Measurements from ENCODE around the gene LRP1B. TPM values are rescaled to one million over a fixed set of nuclear protein-coding genes. Genes with fewer than 3 reads are reported as not detected.

The LRP1B gene
- total and polyA plus RNA-seq, 7 experiments from 2014 or later, result 0.10 TPM; not detected in 6

DNA sequence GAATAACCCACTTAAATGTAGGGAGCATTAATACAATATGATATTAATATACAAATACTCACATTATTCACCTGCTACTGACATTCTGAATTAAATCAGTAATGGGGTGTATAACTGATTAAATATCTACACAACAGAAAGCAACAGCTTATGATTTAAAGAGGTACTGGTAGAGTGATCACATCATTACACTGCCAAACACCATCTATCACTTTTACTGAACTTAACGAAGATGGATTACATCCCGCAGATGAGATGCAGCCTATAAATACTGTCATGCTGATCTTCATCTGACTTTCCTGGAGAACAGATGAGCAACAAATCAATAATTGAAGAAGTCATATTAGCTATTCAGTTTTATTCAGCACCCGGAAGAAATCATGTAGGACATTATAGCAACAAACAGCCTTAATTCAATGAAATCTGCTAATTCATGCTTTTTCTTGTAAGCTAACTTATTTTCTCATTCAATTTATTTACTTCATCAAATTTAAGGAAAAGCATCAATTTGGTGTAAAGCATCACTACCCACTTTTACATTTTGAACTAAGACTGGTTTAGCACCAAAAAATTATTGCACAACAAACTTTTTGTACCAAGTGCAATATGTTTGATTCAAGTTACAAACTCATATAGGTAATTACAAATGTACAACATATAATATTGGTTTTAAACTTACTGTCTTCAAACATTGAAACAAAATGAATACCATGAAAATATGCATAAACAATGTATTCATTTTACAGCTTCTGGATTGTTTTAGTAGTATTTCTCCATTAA, 1509.0 kb downstream of the LRP1B start:
- Mint-ChIP-seq H3K27me3 (no peaks in the 10 kb centered on the region), H3K4me3 (no peak overlapping the region), H3K36me3 (peaks cover 0 to 4% (median 0%) of the 10 kb centered on the region in 5 donors), H3K4me1 (no peaks in the 10 kb centered on the region), H3K27ac (no peak overlapping the region), H3K9me3 (peaks cover 0 to 9% (median 4%) of the 10 kb centered on the region in 11 donors)
- Histone ChIP-seq H3K9me3 (ENCODE audit: control insufficient read depth in 2 of 3, low read length in 3 of 3) (no peaks in the 10 kb centered on the region), H3K4me1 (ENCODE audit: control insufficient read depth in 2 of 2, insufficient read depth in 2 of 2, low read length in 2 of 2) (no peaks in the 10 kb centered on the region), H3K27ac (ENCODE audit: low read depth, low read length) (no peak overlapping the region), H3K27me3 (ENCODE audit: control insufficient read depth in 2 of 2, insufficient read depth in 2 of 2, low read length in 2 of 2) (no peaks in the 10 kb centered on the region), H3K36me3 (ENCODE audit: control insufficient read depth in 2 of 3, insufficient read depth in 3 of 3, low read length in 3 of 3) (no peaks in the 10 kb centered on the region), H3K4me3 (ENCODE audit: low read length) (no peak overlapping the region)
- ATAC-seq (no peak), DNase-seq (no peak)
- POLR2A ChIA-PET, result no interaction called here
- CTCF ChIA-PET, result no interaction called here
- intact Hi-C loops (cut with micrococcal nuclease), result no loop called here

GRCh38 chr2:140604788-140605187, 1526.0 kb downstream of the LRP1B start:
- Mint-ChIP-seq H3K9me3 (peaks cover 0 to 10% (median 3%) of the 10 kb centered on the region in 11 donors), H3K4me3 (no peak overlapping the region), H3K27me3 (no peaks in the 10 kb centered on the region), H3K36me3 (no peaks in the 10 kb centered on the region), H3K4me1 (no peaks in the 10 kb centered on the region), H3K27ac (no peak overlapping the region)
- CTCF ChIA-PET, result no interaction called here
- intact Hi-C loops (cut with micrococcal nuclease), result no loop called here
- ATAC-seq (no peak), DNase-seq (no peak)
- no peaks in the 10 kb centered on the region for H3K27me3 ChIP-seq (ENCODE audit: control insufficient read depth in 2 of 2, insufficient read depth in 2 of 2, low read length in 2 of 2)
- no peak overlapping the region for H3K27ac ChIP-seq (ENCODE audit: low read depth, low read length)
- no peak overlapping the region for H3K4me3 ChIP-seq (ENCODE audit: low read length)
- no peaks in the 10 kb centered on the region for H3K4me1 ChIP-seq (ENCODE audit: control insufficient read depth in 2 of 2, insufficient read depth in 2 of 2, low read length in 2 of 2)
- H3K9me3 ChIP-seq (ENCODE audit: control insufficient read depth in 2 of 3, low read length in 3 of 3), result no peaks in the 10 kb centered on the region
- no peaks in the 10 kb centered on the region for H3K36me3 ChIP-seq (ENCODE audit: control insufficient read depth in 2 of 3, insufficient read depth in 3 of 3, low read length in 3 of 3)
- POLR2A ChIA-PET, result no interaction called here

DNA sequence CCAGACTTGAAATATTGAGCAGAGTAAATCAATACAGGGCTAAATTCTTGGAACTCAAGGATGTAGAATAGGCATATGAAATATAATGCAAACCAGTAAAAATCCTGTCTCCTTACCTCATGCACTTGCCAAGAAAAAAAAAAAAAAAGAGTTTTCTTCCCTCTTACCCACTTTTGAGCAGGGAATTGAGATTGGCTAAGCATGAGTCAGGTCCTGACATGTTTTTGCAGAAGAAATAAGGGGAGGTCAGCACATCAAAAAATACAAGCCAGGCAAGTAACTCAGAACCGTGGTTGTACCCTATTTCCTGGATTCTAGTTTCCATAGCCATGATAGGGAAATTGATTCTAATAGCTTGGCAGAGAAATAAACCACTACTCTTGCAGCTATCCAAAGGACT, 1526.7 kb downstream of the LRP1B start:
- Mint-ChIP-seq H3K4me3 (no peak overlapping the region), H3K36me3 (no peaks in the 10 kb centered on the region), H3K4me1 (no peaks in the 10 kb centered on the region), H3K27me3 (no peaks in the 10 kb centered on the region), H3K27ac (no peak overlapping the region), H3K9me3 (peaks cover 0 to 8% (median 3%) of the 10 kb centered on the region in 11 donors)
- H3K27me3 ChIP-seq (ENCODE audit: control insufficient read depth in 2 of 2, insufficient read depth in 2 of 2, low read length in 2 of 2), result no peaks in the 10 kb centered on the region
- ChIA-PET CTCF (no interaction called here), POLR2A (no interaction called here)
- H3K36me3 ChIP-seq (ENCODE audit: control insufficient read depth in 2 of 3, insufficient read depth in 3 of 3, low read length in 3 of 3), result no peaks in the 10 kb centered on the region
- no peak overlapping the region for H3K27ac ChIP-seq (ENCODE audit: low read depth, low read length)
- intact Hi-C loops (cut with micrococcal nuclease), result no loop called here
- H3K4me1 ChIP-seq (ENCODE audit: control insufficient read depth in 2 of 2, insufficient read depth in 2 of 2, low read length in 2 of 2), result no peaks in the 10 kb centered on the region
- H3K4me3 ChIP-seq (ENCODE audit: low read length), result no peak overlapping the region
- no peak for ATAC-seq
- no peaks in the 10 kb centered on the region for H3K9me3 ChIP-seq (ENCODE audit: control insufficient read depth in 2 of 3, low read length in 3 of 3)
- DNase-seq, result no peak

DNA sequence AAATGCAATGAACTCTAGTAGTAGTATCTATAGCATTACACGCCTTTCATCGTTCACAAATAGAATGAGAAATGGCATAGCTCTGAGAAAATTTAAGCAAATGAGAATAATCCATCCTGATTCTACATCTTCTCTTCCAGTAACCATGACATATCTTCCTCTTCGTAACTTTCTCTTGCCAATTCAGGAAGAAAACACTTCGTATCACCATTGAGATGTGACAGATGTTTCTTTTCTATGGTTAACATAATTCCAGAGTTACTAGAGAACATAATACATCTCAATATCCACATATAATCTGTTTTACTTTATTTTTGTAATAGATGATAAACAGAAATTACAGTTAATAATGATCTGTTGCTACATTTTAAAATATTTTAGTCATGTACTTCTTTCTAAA, 1527.4 kb downstream of the LRP1B start:
- H3K27ac Mint-ChIP-seq, result no peak overlapping the region
- H3K4me1 Mint-ChIP-seq, result no peaks in the 10 kb centered on the region
- H3K4me3 Mint-ChIP-seq, result no peak overlapping the region
- H3K36me3 Mint-ChIP-seq, result no peaks in the 10 kb centered on the region
- Histone ChIP-seq H3K27me3 (ENCODE audit: control insufficient read depth in 2 of 2, insufficient read depth in 2 of 2, low read length in 2 of 2) (no peaks in the 10 kb centered on the region), H3K36me3 (ENCODE audit: control insufficient read depth in 2 of 3, insufficient read depth in 3 of 3, low read length in 3 of 3) (no peaks in the 10 kb centered on the region), H3K4me3 (ENCODE audit: low read length) (no peak overlapping the region), H3K27ac (ENCODE audit: low read depth, low read length) (no peak overlapping the region), H3K9me3 (ENCODE audit: control insufficient read depth in 2 of 3, low read length in 3 of 3) (no peaks in the 10 kb centered on the region), H3K4me1 (ENCODE audit: control insufficient read depth in 2 of 2, insufficient read depth in 2 of 2, low read length in 2 of 2) (no peaks in the 10 kb centered on the region)
- peaks cover 0 to 8% (median 3%) of the 10 kb centered on the region in 11 donors for H3K9me3 Mint-ChIP-seq
- DNase-seq (no peak), ATAC-seq (no peak)
- intact Hi-C loops (cut with micrococcal nuclease), result no loop called here
- H3K27me3 Mint-ChIP-seq, result no peaks in the 10 kb centered on the region
- CTCF ChIA-PET, result no interaction called here
- POLR2A ChIA-PET, result no interaction called here

- Mint-ChIP-seq H3K36me3 (no peaks in the 10 kb centered on the region), H3K9me3 (peaks cover 0 to 8% (median 3%) of the 10 kb centered on the region in 11 donors), H3K27ac (no peak overlapping the region), H3K27me3 (no peaks in the 10 kb centered on the region), H3K4me3 (no peak overlapping the region), H3K4me1 (no peaks in the 10 kb centered on the region)
- H3K4me1 ChIP-seq (ENCODE audit: control insufficient read depth in 2 of 2, insufficient read depth in 2 of 2, low read length in 2 of 2), result no peaks in the 10 kb centered on the region
- CTCF ChIA-PET, result no interaction called here
- no peaks in the 10 kb centered on the region for H3K27me3 ChIP-seq (ENCODE audit: control insufficient read depth in 2 of 2, insufficient read depth in 2 of 2, low read length in 2 of 2)
- no peaks in the 10 kb centered on the region for H3K36me3 ChIP-seq (ENCODE audit: control insufficient read depth in 2 of 3, insufficient read depth in 3 of 3, low read length in 3 of 3)
- no peaks in the 10 kb centered on the region for H3K9me3 ChIP-seq (ENCODE audit: control insufficient read depth in 2 of 3, low read length in 3 of 3)
- POLR2A ChIA-PET, result no interaction called here
- intact Hi-C loops (cut with micrococcal nuclease), result no loop called here
- H3K27ac ChIP-seq (ENCODE audit: low read depth, low read length), result no peak overlapping the region
- ATAC-seq, result no peak
- no peak for DNase-seq
- H3K4me3 ChIP-seq (ENCODE audit: low read length), result no peak overlapping the region
Observed at GRCh38 chr2:140601801-140602200, 1529.0 kb downstream of the LRP1B start.

- no peaks in the 10 kb centered on the region for H3K4me1 Mint-ChIP-seq
- DNase-seq, result no peak
- no peaks in the 10 kb centered on the region for H3K27me3 ChIP-seq (ENCODE audit: control insufficient read depth in 2 of 2, insufficient read depth in 2 of 2, low read length in 2 of 2)
- CTCF ChIA-PET, result no interaction called here
- H3K9me3 ChIP-seq (ENCODE audit: control insufficient read depth in 2 of 3, low read length in 3 of 3), result no peaks in the 10 kb centered on the region
- H3K27me3 Mint-ChIP-seq, result no peaks in the 10 kb centered on the region
- no peak overlapping the region for H3K27ac Mint-ChIP-seq
- H3K9me3 Mint-ChIP-seq, result peaks cover 0 to 8% (median 3%) of the 10 kb centered on the region in 11 donors
- no peak for ATAC-seq
- H3K36me3 Mint-ChIP-seq, result no peaks in the 10 kb centered on the region
- no peak overlapping the region for H3K4me3 Mint-ChIP-seq
- intact Hi-C loops (cut with micrococcal nuclease), result no loop called here
- POLR2A ChIA-PET, result no interaction called here
- no peak overlapping the region for H3K27ac ChIP-seq (ENCODE audit: low read depth, low read length)
- H3K36me3 ChIP-seq (ENCODE audit: control insufficient read depth in 2 of 3, insufficient read depth in 3 of 3, low read length in 3 of 3), result no peaks in the 10 kb centered on the region
- H3K4me1 ChIP-seq (ENCODE audit: control insufficient read depth in 2 of 2, insufficient read depth in 2 of 2, low read length in 2 of 2), result no peaks in the 10 kb centered on the region
- H3K4me3 ChIP-seq (ENCODE audit: low read length), result no peak overlapping the region
Observed at GRCh38 chr2:140601342-140601741, 1529.5 kb downstream of the LRP1B start.

- Histone ChIP-seq H3K4me1 (ENCODE audit: control insufficient read depth in 2 of 2, insufficient read depth in 2 of 2, low read length in 2 of 2) (no peaks in the 10 kb centered on the region), H3K36me3 (ENCODE audit: control insufficient read depth in 2 of 3, insufficient read depth in 3 of 3, low read length in 3 of 3) (no peaks in the 10 kb centered on the region), H3K9me3 (ENCODE audit: control insufficient read depth in 2 of 3, low read length in 3 of 3) (no peaks in the 10 kb centered on the region), H3K27ac (ENCODE audit: low read depth, low read length) (no peak overlapping the region), H3K4me3 (ENCODE audit: low read length) (no peak overlapping the region), H3K27me3 (ENCODE audit: control insufficient read depth in 2 of 2, insufficient read depth in 2 of 2, low read length in 2 of 2) (no peaks in the 10 kb centered on the region)
- no peak overlapping the region for H3K27ac Mint-ChIP-seq
- no peaks in the 10 kb centered on the region for H3K4me1 Mint-ChIP-seq
- intact Hi-C loops (cut with micrococcal nuclease), result no loop called here
- POLR2A ChIA-PET, result no interaction called here
- DNase-seq (no peak), ATAC-seq (no peak)
- H3K4me3 Mint-ChIP-seq, result no peak overlapping the region
- H3K27me3 Mint-ChIP-seq, result no peaks in the 10 kb centered on the region
- H3K36me3 Mint-ChIP-seq, result no peaks in the 10 kb centered on the region
- CTCF ChIA-PET, result no interaction called here
- peaks cover 0 to 9% (median 3%) of the 10 kb centered on the region in 11 donors for H3K9me3 Mint-ChIP-seq
Observed at GRCh38 chr2:140600116-140600515, 1530.7 kb downstream of the LRP1B start.

All from naive thymus-derived CD4-positive, alpha-beta T cell (primary cell).